ENCODE results near the gene AATF.

AATF gene

DNA sequence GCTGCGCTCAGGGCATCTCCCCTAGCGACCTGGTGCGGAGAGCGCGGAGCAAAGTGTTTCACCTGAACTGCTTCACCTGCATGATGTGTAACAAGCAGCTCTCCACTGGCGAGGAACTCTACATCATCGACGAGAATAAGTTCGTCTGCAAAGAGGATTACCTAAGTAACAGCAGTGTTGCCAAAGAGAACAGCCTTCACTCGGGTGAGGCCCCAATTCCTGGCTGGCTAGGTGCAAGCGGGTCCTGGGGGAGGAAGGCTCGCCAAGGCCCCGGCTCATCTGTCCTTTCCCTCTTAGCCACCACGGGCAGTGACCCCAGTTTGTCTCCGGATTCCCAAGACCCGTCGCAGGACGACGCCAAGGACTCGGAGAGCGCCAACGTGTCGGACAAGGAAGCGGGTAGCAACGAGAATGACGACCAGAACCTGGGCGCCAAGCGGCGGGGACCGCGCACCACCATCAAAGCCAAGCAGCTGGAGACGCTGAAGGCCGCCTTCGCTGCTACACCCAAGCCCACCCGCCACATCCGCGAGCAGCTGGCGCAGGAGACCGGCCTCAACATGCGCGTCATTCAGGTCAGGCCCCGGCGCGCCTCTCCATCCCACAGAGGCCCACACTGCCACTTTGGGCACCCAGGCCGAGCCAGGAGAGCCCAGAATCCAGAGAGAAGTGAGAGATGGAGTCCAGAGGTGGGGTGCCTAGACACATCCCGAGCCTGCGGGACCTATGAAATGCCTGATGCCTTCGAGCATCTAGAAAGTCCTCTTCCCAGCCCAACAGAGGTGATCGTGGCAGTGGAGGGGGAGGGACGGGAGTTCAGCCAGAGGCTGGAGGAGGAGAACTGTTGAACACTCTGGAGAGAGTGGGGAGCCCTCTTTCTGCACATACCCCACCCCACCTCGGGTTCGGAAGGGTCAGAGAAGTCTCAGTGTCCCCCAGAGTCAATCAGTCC, 8.2 kb upstream of the AATF start:
- DNase-seq (ENCODE audit: extremely low read depth in 1 of 2, low read depth in 1 of 2) = no peak

DNA sequence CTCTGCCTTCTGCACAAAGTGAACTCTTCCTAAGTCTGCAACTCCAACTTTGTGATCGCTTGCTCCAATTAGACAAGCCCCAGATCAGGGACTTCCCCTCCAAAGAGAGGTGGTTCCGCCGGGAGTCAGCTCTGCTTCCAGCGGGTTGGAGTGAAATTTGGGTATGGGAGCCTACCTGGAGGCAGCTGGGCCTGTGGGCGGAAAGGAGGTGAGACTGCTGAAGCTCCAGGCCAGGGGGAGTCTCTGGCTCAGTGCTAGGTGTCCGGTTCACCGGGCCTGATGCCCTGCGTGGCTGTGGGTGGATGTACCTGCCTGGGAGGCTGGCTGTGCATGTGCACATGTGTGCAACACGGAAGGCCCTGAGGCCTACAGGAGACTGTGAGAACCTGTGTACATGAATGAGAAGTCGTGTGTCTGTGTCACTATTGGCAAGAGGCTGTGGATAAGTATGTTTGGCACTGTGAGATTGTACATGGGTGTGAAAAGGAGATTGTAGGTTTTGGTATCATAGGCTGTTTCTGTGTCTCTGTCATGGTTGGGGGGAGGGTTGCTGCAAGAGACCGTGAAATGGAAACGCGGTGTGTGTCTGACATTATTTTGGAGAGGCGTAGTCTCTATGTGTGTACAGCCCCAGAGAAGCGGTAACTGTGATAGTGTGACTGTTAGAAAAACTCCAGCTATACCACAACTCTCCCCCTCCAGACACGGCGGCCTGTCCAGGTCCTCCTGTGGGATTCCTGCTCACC, 7.3 kb upstream of the AATF start:
- no peak for DNase-seq (ENCODE audit: extremely low read depth in 1 of 2, low read depth in 1 of 2)

DNA sequence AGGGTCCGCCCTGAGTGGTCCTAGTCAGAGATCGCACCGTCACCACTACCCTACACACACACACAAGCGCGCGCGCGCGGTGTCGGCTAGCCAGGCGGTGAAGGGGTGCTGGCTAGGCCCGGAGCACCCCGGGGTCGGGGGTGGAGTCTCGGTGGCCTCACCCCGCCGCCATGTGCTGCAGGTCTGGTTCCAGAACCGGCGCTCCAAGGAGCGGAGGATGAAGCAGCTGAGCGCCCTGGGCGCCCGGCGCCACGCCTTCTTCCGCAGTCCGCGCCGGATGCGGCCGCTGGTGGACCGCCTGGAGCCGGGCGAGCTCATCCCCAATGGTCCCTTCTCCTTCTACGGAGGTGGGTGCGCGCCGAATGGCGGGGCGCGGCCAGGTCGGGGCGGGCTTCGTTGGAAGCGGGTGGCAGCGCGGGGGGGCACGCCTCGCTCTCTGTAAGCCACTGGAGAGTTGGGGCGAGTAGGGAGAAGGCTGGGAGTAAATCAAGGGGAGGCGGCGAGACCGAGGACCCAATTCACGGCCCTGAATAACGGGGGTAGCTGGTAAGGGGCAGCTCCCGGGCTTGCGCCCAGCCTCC, 6.6 kb upstream of the AATF start:
- DNase-seq (ENCODE audit: extremely low read depth in 1 of 2, low read depth in 1 of 2) = no peak

DNA sequence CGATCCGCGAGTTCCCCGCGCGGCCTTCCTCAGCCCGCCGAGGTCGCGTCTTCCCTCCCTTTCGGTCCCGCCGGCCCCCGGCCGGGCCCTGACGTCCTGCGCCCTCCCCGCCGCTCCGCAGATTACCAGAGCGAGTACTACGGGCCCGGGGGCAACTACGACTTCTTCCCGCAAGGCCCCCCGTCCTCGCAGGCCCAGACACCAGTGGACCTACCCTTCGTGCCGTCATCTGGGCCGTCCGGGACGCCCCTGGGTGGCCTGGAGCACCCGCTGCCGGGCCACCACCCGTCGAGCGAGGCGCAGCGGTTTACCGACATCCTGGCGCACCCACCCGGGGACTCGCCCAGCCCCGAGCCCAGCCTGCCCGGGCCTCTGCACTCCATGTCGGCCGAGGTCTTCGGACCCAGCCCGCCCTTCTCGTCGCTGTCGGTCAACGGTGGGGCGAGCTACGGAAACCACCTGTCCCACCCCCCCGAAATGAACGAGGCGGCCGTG, 6.1 kb upstream of the AATF start:
- no peak for DNase-seq (ENCODE audit: extremely low read depth in 1 of 2, low read depth in 1 of 2)

DNA sequence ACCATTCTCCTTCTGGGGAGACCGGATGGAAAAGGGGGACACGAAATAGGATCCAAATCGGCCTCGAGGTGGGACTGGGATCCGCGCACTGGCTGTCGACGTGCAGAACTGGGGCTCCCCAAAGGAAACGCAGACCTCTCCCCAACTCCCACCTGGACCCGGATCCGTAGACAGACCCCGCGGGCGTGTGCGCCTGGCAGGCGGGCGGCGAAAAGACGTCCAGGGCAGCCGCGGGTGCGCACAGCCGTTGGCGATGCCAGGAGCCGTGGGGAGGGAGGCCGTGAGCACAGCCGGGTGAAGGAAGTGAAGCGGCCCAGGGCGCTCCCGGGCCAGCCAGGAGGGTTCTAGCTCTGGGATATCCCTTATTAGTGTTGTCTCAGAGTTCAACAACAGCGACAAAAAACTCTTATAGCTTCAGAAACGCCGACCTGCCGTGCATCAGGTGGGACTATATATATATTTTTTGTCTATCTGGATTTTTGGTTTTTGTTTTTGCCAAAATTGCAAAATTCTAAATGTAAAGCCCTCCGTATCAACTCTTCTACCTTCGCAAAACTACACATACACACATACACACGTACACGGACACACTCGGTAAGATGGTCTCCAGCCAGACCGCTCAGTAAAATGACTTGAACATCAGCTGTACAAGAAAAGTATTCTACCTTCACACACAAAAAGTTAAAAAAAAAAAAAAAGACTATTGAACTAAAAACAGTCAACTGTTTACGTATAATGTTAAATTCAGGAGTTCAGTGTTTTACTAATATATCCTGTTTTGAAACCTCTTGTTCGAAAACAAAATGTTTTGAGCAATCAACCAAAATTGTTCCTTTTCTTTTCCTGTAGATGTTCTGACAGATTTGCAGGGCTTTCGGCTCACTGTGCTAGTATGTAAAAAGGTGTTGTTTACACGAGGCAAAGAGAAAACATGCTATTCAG, 5.2 kb upstream of the AATF start:
- no peak for DNase-seq (ENCODE audit: extremely low read depth in 1 of 2, low read depth in 1 of 2)

DNA sequence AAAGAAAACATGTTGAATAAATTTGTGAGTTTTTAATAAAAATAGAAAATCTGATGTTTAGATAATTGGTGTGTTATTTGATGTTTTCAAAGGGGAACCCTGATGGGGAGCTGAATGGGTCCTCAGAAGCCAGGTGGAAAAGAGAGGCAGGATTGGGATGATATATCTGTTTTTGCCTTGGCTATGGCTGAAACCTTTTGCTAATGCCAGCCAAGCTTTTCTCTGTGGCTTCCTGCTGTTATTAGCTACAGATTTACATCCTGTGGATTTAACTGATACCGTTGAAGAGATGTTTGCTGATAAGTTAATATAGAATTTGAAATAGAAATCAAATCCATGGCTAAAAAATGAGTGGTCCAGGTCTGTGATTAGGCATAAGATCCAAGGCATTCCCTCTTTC, 4.2 kb upstream of the AATF start:
- DNase-seq (ENCODE audit: extremely low read depth in 1 of 2, low read depth in 1 of 2) = no peak

DNA sequence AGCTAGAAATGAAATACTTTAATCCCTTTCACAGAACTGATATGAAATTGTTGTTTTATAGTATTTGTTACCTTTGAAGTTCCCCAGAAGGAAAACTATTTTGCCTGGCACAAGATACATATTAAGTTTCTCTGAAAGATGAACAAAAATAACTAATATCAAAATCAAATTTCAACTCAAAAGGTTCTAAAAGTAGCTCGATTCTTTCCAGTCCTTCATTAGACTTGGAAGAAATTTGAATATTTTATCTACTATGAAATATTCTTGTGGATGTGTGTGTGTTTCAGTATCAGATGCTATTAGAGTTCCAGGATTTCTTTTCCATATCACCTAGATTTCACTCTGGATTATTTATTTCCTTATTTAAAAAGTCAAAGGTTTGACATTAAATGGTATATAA, 3.6 kb upstream of the AATF start:
- DNase-seq (ENCODE audit: extremely low read depth in 1 of 2, low read depth in 1 of 2) = no peak

DNA sequence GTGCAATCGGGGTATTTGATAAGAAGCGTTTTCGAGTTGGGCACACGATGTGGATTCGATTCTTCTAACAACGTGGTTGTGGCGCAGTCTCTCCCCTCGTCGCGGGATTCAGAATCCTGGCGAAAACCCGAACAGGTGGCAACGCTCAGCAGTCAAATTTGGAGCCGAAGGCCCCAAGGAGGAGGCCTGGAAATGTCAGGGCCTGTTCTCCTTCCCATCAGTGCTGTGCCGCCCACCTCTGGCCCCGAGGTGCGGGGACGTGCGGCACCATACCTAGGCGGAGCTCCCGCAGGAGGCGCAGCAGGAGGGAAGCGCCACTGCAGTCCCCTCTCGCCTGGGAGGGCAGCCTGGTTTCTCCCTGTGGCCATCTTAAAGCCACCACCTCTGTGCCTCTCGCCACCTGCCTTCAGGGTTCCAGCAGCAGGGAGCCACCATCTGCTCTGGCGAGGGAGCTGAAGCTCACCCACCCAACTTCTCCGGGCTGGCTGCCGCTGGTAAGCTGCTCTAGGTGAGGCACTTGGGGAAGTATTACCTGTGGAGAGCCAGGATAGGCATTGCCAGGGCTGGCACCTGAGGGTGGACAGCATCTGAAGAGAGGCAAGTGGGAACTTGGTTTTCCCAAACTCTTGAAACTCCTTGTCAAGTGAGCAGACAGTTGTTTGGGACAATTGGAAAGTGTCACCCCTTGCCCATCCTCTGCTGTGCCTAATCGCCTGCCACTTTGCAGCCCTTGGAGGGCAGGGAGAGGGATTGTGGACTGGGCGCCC, 2.6 kb upstream of the AATF start:
- DNase-seq (ENCODE audit: extremely low read depth in 1 of 2, low read depth in 1 of 2) = no peak

DNA sequence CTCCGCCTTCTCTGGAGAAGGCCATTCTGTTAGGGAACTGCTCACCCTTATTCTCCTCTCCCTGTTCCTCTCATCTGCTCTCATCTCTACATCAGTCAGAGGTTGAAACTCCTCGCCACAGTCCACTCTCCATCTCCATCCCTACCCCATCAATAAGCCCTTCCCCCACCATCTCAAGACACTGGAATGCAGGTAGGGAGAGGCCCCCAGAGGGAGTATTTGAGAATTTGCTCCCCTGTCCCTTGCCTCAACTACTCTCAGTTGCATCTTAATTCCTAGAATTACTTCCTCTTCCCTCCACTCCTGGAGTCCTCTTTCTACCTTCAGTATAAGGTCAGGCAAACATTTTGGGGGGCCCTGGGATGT, 2.0 kb upstream of the AATF start:
- DNase-seq (ENCODE audit: extremely low read depth in 1 of 2, low read depth in 1 of 2) = no peak

DNA sequence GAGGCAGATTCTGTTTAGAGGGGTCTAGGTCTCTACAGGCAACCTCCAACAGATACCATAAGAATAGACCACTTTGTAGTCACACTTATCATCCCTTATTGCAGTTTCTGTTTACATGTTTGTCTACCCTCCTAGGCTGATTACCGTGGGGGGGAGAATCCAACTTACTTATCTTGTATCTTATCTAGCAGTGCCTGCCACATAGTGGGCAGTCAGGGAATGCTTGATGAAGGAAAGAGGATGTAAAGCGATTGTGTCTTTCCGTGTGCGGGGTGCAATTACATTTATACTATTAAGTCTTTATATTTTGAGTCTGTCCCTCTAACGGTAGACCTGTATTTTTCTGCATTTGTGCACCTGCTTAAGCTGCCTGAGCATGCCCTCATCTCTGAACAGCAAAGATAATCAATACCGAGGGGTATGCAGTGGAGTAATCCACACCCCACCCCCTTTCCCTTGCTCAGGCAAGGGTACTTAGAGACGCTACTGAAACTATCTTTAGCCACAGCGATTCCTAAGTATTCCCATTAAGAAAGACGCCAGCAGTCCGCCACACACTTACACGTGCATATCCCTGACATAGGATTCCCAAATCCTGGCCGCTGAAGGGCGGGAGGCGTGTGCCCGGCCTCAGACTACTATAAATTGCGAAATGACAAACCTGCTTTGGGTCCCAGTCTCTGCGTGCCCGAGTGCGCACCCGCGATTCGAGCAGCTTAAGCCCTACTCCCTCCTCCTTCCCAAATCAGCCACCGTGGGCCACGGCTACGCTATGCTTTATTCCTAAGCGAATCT, 635 bp upstream of the AATF start:
- no peak for DNase-seq (ENCODE audit: extremely low read depth in 1 of 2, low read depth in 1 of 2)

DNA sequence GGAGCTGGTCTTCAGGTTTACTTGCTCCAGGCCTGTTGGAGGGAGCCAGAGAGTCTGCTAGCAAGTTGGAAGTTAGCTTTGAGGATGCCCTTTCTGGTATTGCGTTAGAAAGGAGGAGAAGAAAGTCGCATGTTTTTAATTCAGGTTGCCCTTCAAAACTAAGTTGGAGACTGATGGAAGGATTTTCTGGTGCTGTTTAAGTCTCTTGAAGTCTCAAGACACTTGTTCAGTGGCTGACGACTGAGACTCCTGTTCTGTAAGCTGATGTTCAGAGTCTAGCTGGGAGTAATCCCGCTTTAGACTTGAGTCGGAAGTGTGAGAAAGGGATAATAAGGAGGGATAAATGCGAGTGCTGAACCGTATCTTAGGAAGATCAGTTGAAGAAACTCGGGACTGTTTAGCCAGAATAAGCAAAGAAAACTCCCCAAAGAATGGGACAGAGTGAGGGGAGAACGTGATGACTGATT, 740 bp downstream of the AATF start:
- no peak for DNase-seq (ENCODE audit: extremely low read depth in 1 of 2, low read depth in 1 of 2)

DNA sequence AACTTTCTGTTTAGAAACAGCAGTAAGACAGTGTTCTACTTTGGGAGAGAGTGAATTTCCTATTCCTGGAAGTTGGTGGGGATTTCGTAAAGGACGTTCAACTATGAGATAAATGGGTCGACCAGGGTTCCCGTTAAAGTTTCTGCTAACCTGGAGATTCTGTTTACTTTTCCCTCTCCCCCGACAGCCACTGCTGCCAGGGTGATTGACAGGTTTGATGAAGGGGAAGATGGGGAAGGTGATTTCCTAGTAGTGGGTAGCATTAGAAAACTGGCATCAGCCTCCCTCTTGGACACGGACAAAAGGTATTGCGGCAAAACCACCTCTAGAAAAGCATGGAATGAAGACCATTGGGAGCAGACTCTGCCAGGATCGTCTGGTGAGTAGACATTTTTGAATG, 1.3 kb downstream of the AATF start:
- no peak for DNase-seq (ENCODE audit: extremely low read depth in 1 of 2, low read depth in 1 of 2)

DNA sequence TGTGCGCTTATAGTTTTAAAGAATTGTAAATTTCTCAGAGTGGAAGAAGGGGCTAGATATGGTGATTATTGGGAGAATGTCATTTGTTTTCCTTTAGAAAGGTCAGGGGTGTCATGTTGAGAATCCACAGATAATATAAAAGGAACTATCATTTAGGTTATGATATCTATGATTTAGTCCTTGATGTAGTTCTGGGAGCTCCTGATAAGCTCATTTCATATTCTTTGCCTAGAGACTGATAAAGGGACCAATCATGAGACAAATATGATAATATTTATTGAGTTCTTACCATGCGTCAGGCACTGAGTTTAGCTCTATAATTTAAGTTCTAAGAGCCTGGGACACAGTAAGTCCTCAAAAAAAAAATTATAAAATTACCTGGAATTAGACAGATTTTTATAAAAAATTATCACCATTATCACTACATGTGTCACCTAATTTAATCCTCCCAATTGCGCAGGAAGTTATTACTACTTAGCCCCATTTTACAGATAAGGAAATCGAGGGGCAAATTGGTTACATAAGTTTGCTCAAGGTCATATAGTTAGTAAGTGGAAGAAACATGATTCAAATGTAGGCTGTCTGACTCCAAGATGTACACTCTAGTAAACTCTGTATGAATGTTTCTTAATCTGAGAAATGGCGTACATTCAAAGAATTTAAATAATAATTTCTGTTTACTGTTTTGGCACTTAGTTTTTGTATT, 2.5 kb downstream of the AATF start:
- DNase-seq (ENCODE audit: extremely low read depth in 1 of 2, low read depth in 1 of 2) = no peak

DNA sequence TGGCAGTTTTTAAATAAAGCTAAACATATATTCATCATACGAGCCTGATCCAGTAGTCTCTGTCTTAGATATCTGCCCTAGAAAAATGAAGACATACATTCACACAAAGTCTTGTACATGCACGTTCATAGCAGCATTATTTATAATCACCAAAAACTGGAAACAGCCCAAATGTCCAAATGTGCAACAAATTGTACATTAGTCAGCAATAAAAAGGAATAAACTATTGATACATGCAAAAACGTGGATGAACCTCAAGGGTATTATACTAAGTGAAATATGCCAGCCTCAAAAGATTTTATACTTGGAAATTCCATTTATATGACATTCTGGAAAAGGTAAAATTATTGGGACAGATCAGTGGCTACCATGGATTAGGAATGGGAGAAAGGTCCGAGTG, 22.8 kb downstream of the AATF start:
- no peak for DNase-seq (ENCODE audit: extremely low read depth in 1 of 2, low read depth in 1 of 2)

DNA sequence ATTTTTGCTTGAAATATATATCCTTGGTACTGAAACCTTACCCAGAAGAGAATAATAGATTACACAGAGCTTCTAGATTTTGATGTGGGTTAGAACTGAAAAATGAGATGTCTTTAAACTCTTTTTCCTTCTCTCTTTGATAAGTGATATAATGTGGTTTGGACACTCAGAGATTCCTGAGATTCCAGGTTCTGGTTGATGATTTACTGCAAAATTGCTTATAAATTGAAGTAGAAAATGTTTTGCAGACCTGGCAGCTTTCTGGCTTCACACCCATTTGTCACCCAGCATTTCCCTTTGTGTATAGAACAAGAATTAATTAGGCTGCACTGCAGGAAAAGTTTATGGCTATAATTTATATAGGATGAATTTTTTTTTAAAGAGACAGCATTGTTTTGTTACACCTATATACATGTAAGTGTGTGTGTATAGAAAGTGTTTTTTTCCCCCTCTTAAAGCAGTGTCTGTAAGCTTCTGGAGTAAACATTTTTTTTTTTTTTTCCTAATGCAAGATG, 23.5 kb downstream of the AATF start:
- DNase-seq (ENCODE audit: extremely low read depth in 1 of 2, low read depth in 1 of 2) = no peak

DNA sequence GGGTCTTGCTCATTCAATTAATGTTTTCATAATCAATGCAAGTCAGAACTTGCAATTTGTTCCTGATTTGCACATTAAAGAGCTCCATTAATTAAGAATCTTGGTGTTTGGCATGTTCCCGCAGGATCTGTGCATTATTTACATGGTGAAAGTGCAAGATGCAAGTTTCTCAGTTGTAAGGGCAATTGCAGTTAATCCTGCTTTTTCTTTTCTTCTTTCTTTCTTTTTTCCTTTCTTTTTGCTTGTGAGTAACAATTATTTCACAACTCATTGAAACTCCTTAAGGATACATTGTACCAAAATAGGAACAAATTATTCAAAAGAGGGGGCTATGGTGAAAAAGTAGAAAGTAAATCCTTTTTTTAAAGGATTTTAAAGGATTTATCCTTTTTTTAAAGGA, 24.2 kb downstream of the AATF start:
- DNase-seq (ENCODE audit: extremely low read depth in 1 of 2, low read depth in 1 of 2) = no peak

DNA sequence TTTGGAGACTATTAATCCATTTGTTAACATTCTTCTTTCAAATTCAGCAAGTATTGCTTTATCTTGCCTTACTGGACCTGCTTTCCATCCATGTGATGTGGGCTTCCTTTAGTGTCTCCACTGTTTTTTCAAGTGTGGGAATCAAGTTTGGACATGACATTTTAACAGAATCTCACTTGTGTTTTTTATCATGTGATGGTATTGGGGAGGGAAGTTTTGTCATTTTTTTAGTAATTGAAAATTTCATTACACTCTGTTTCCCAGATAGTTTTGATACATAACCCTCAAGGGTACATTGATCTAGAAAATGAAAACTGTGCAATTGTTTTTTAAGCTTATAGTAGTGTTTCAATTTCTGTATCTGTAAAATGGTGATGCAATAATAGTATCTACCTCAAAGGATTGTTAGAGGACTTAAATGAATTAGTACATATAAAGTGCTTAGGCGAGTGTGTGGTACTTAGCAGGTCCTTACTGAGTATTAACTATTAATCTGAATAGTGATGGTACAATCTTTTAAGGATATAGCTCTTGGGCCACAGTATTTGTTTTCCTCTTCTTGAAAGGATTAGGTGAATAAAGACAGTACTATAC, 27.3 kb downstream of the AATF start:
- DNase-seq (ENCODE audit: extremely low read depth in 1 of 2, low read depth in 1 of 2) = no peak

DNA sequence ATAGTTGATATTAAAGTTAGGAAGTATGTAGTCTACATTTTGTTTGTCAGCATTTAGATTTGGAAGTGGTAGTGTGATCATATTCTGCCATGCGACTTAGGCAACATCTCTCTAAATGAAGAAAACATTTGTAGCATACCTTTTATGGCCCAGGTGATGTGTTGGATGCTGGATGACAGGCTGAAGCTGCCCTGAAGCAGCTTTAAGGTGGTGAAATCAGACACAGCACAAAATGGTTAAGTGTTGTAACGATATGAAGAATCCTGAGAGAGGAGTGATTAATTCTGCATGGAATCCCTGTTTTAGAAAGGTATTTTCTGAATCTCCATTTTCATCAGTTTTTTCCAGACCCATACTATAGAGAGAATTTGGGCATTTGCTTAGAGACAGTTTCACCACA, 28.3 kb downstream of the AATF start:
- DNase-seq (ENCODE audit: extremely low read depth in 1 of 2, low read depth in 1 of 2) = no peak

Measured in activated CD8-positive, alpha-beta memory T cell treated with anti-CD3 and anti-CD28 coated beads for 1 hour (primary cell).